A673 (cell line): ENCODE data around the gene NME5. TPM values are rescaled to one million over a fixed set of nuclear protein-coding genes. Genes with fewer than 3 reads are reported as not detected.
A peak's percentile ranks its signal among the peaks of the same experiment; 100 is the strongest.

ENCODE experiments used
- BruUV-seq: library from RNA; stranded (reverse); fragments of 400-500 nt; replicated peaks from 2 replicates; lab custom pipeline; 2021; lab: Mats Ljungman, UMichigan
- CTCF ChIA-PET: fragments of 300-600 bp; sonication (Branson Sonifier 250); formaldehyde crosslinking; loops from one replicate; lab custom pipeline; 2022; ENCODE audit warnings: antibody characterized with exemption; lab: Charles Lee
- POLR2A ChIA-PET: fragments of 300-600 bp; sonication (Branson Sonifier 250); formaldehyde crosslinking; loops from one replicate; lab custom pipeline; 2022; ENCODE audit warnings: antibody characterized with exemption; ENCODE audit not compliant: low non-redundant PET; lab: Charles Lee
- DNase-seq: peaks from one replicate; pipeline ENCODE4 v3.0.0-alpha.2; 2015; ENCODE audit warnings: low spot score
- H3K27ac ChIP-seq: fragments of 200-600 bp; sonication (generic); 2 replicates; pipeline ENCODE4 v1.5.1; 2016; ENCODE audit warnings: mixed run types, low read depth, mild to moderate bottlenecking, mixed read lengths, antibody characterized with exemption, low read length; ENCODE audit not compliant: poor library complexity, severe bottlenecking
- H3K27me3 ChIP-seq: fragments of 200-600 bp; sonication (generic); replicated peaks from 2 replicates; pipeline ENCODE4 v1.6.1; 2017; ENCODE audit warnings: mixed run types, low read depth, mild to moderate bottlenecking, mixed read lengths, antibody characterized with exemption, low read length; ENCODE audit not compliant: insufficient read depth, poor library complexity
- H3K36me3 ChIP-seq: fragments of 200-600 bp; sonication (generic); 2 replicates; pipeline ENCODE4 v1.6.1; 2016; ENCODE audit warnings: mixed run types, mild to moderate bottlenecking, mixed read lengths, antibody characterized with exemption, low read length; ENCODE audit not compliant: insufficient read depth, poor library complexity, severe bottlenecking
- H3K4me1 ChIP-seq: fragments of 200-600 bp; sonication (generic); 2 replicates; pipeline ENCODE4 v1.6.1; 2017; ENCODE audit warnings: mixed run types, mild to moderate bottlenecking, mixed read lengths, antibody characterized with exemption, low read length; ENCODE audit not compliant: insufficient read depth, poor library complexity, severe bottlenecking
- H3K4me3 ChIP-seq: fragments of 200-600 bp; sonication (generic); 2 replicates; pipeline ENCODE4 v1.5.1; 2016; ENCODE audit warnings: low read depth, mixed run types, mild to moderate bottlenecking, mixed read lengths, low read length; ENCODE audit not compliant: poor library complexity, severe bottlenecking
- H3K9me3 ChIP-seq: fragments of 200-600 bp; sonication (generic); 2 replicates; pipeline ENCODE4 v1.6.1; 2016; ENCODE audit warnings: mixed run types, low read depth, mild to moderate bottlenecking, mixed read lengths, antibody characterized with exemption, low read length; ENCODE audit not compliant: poor library complexity, severe bottlenecking
- EZH2 ChIP-seq: fragments of 200-600 bp; sonication (generic); IDR thresholded peaks from 2 replicates; pipeline ENCODE4 v1.6.1; 2017; ENCODE audit warnings: borderline replicate concordance, low read depth, mild to moderate bottlenecking, mixed read lengths, antibody characterized with exemption, low read length; ENCODE audit not compliant: poor library complexity, severe bottlenecking
- intact Hi-C: fragments of 100-400 bp; cut with micrococcal nuclease; formaldehyde crosslinking; loops from one replicate; pipeline ENCODE4 v1.10.0; 2022; ENCODE audit not compliant: unreplicated experiment
- total RNA-seq: library from RNA; stranded (reverse); gene quantifications from 2 replicates; pipeline ENCODE4 v1.2.3, GENCODE V29; 2021
- TF ChIP-seq, protein P1 (sequence below): fragments of 300-800, 200-600 bp; sonication (generic); conservative IDR thresholded peaks from 2 replicates; pipeline ENCODE4 v1.5.1; 2017; ENCODE audit warnings: low read depth, mild to moderate bottlenecking, antibody characterized with exemption, low read length, moderate library complexity, mixed read lengths

Gene NME5
- total RNA-seq, 1 experiment from 2014 or later, result not detected

- ChIA-PET POLR2A (no interaction called here), CTCF (no interaction called here)
- Histone ChIP-seq H3K4me1 (no peaks in the 10 kb centered on the region), H3K27ac (no peak overlapping the region), H3K4me3 (no peak overlapping the region), H3K36me3 (no peaks in the 10 kb centered on the region), H3K27me3 (no peaks in the 10 kb centered on the region), H3K9me3 (no peaks in the 10 kb centered on the region)
- no TSS peak for BruUV-seq
- intact Hi-C loops, result no loop called here
- no peak for DNase-seq
- no peak for TF ChIP-seq EZH2
- TF ChIP-seq, protein P1, sequence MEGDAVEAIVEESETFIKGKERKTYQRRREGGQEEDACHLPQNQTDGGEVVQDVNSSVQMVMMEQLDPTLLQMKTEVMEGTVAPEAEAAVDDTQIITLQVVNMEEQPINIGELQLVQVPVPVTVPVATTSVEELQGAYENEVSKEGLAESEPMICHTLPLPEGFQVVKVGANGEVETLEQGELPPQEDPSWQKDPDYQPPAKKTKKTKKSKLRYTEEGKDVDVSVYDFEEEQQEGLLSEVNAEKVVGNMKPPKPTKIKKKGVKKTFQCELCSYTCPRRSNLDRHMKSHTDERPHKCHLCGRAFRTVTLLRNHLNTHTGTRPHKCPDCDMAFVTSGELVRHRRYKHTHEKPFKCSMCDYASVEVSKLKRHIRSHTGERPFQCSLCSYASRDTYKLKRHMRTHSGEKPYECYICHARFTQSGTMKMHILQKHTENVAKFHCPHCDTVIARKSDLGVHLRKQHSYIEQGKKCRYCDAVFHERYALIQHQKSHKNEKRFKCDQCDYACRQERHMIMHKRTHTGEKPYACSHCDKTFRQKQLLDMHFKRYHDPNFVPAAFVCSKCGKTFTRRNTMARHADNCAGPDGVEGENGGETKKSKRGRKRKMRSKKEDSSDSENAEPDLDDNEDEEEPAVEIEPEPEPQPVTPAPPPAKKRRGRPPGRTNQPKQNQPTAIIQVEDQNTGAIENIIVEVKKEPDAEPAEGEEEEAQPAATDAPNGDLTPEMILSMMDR, result no peak
Observed at GRCh38 chr5:138140268-138140667, 1.0 kb upstream of the NME5 start.

DNA sequence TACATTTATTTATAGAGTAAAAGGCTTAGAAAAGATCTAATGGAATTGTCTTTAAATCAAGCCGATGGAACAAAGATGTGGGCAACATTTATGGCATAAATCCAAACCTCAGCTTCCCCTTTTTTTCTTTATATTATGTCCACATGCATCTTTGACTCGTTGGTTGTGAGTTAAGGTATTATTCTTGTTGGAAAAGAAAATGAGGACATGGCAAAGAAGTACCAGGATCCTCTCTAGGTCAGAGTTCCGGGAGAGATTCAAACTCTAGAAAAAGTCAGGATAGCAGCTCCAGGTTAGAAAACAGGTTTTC is 508 bp upstream of the NME5 start:
- intact Hi-C loops, result loop anchor here (10.0 kb wide), 1 partner anchor 475 kb away; no protein-coding TSS in a partner anchor
- no TSS peak for BruUV-seq
- Histone ChIP-seq H3K36me3 (no peaks in the 10 kb centered on the region), H3K4me3 (no peak overlapping the region), H3K9me3 (no peaks in the 10 kb centered on the region), H3K27me3 (no peaks in the 10 kb centered on the region), H3K27ac (no peak overlapping the region), H3K4me1 (no peaks in the 10 kb centered on the region)
- no peak for TF ChIP-seq EZH2
- TF ChIP-seq, protein P1, result no peak
- DNase-seq, result no peak
- ChIA-PET POLR2A (no interaction called here), CTCF (no interaction called here)

DNA sequence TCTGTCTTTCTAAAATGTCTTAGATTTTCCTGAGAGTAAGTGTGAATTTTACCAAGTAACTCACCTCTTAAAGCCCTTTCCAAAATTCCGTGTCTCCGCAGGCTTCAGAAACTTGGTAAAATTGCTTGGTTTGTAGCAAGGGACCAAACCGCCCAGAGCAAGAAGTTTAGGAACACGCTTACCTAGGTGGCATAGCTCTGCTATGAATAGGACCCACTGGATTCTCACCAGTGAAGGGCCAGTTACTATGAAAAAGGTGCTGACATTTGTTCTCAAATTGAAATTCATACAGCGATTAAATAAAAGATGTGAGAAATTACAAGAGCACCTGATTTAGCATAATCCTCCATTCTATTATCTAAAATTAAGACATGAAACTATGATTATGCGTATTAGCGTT is 6.7 kb downstream of the NME5 start:
- ChIA-PET POLR2A (no interaction called here), CTCF (interaction anchor here (0.7 to 1.5 kb wide), 6 partner anchors 51 to 512 kb away, joined by 3 to 12 read pairs (median 6); no protein-coding TSS in a partner anchor)
- Histone ChIP-seq H3K36me3 (no peaks in the 10 kb centered on the region), H3K4me3 (peak overlapping the region; percentile 50), H3K9me3 (no peaks in the 10 kb centered on the region), H3K4me1 (no peaks in the 10 kb centered on the region), H3K27ac (no peak overlapping the region), H3K27me3 (no peaks in the 10 kb centered on the region)
- TF ChIP-seq, protein P1, result no peak
- no peak for TF ChIP-seq EZH2
- no TSS peak for BruUV-seq
- no peak for DNase-seq
- intact Hi-C loops, result loop anchor here (2.0 to 10.0 kb wide), 3 partner anchors 350 to 504 kb away; no protein-coding TSS in a partner anchor
